ENCODE data around the gene OR5H1. TPM values are rescaled to one million over a fixed set of nuclear protein-coding genes. Genes with fewer than 3 reads are reported as not detected.
"Not testable (repeated sequence)": the region's sequence is repeated elsewhere in the genome, so short reads cannot be mapped to it uniquely, and the experiment has no call there.

OR5H1 gene
- total and polyA plus RNA-seq, 2 donors = not detected

DNA sequence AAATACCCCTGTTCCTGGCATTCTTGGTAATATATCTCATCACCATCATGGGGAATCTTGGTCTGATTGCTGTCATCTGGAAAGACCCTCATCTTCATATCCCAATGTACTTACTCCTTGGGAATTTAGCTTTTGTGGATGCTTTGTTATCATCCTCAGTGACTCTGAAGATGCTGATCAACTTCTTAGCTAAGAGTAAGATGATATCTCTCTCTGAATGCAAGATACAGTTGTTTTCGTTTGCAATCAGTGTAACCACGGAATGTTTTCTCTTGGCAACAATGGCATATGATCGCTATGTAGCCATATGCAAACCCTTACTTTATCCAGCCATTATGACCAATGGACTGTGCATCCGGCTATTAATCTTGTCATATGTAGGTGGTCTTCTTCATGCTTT lies 18.9 kb downstream of the OR5H1 start:
- H3K4me3 ChIP-seq (ENCODE audit: low read depth, low read length); DNase-seq (ENCODE audit: extremely low spot score); H3K27ac ChIP-seq (ENCODE audit: low read depth); H3K36me3 ChIP-seq (ENCODE audit: insufficient read depth); H3K4me1 ChIP-seq (ENCODE audit: insufficient read depth): not testable (repeated sequence)
- 81% methylated on average over 4 of the region's 4 CpGs for WGBS

DNA sequence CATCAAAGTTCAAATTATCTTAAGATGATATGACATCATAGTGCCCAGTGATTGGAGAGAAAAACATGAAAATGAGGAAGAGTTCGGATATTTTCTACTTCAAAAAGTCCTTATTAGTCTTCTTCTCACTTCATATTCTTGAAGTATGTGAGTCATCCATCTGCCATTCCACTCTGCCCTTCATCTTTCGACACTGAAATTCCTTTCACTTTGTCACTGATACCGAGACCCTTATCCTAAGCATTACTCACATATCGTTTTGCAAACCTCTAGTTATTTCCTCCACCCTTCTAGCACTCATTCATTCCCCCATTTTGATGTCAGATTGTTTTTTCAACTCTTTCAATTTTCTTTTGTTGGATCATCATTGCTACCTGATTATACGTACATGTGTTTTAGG lies 20.7 kb downstream of the OR5H1 start:
- DNase-seq (ENCODE audit: extremely low spot score) = no peak
- Histone ChIP-seq H3K36me3 (ENCODE audit: insufficient read depth) (no peaks in the 10 kb centered on the region), H3K27ac (ENCODE audit: low read depth) (no peak overlapping the region), H3K4me3 (ENCODE audit: low read depth, low read length) (no peak overlapping the region), H3K4me1 (ENCODE audit: insufficient read depth) (no peaks in the 10 kb centered on the region)
- 78% methylated on average over 5 of the region's 5 CpGs for WGBS

DNA sequence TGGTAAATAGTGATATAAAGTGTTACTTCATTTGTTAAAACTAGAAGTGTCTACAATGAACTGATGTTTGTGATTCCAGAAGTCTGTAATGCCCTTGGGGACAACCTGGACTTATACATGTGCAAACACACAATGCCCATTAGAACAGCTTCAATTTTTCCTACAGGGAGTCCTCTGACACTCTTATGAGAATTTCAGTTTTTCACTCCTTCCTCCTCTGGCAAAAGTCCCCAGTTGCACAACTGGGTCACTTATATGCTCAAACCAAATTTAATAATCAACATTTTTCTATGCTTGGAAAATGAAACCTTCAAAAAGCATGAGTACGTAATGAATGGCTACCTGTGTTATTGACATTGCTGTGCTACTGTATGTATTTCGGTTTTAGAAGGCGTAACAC lies 35.9 kb downstream of the OR5H1 start, which contains the start of gene OR5H15:
TSS of gene OR5H15 (plus strand) at position 301 of the 400 bp plus-strand sequence. CDS start 2,004 bp downstream, outside the sequence.
- DNase-seq (ENCODE audit: extremely low spot score) = no peak
- WGBS = 96% methylated on average over 3 of the region's 3 CpGs
- no peak within 1 kb of the TSS for H3K27ac ChIP-seq (ENCODE audit: low read depth)
- no peaks in the 10 kb centered on the region for H3K36me3 ChIP-seq (ENCODE audit: insufficient read depth)
- no peaks in the 10 kb centered on the region for H3K4me1 ChIP-seq (ENCODE audit: insufficient read depth)
- H3K4me3 ChIP-seq (ENCODE audit: low read depth, low read length) = no peak within 1 kb of the TSS

DNA sequence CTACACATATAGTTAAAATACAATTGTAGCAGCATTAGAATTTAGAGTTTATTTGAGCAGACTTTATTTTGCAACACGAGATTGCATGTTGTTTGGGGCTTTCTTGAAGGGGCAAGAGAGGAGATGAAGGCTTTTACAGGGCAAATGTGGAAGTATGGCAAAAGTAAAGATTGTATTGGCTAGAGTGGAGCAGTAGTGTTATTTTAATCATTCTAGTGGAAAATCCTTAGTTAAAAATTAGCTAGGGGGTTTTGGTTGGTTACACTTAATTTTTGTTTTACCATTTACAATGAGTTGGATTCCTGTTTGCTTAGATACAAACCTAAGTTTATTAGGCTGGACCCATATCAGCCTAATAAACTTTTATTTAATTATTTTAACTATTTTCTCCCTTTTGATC lies 40.5 kb downstream of the OR5H1 start:
- Histone ChIP-seq H3K4me1 (ENCODE audit: insufficient read depth) (no peaks in the 10 kb centered on the region), H3K36me3 (ENCODE audit: insufficient read depth) (no peaks in the 10 kb centered on the region), H3K27ac (ENCODE audit: low read depth) (no peak overlapping the region), H3K4me3 (ENCODE audit: low read depth, low read length) (no peak overlapping the region)
- DNase-seq (ENCODE audit: extremely low spot score) = no peak
- 52% methylated on average over 1 of the region's 1 CpG for WGBS

DNA sequence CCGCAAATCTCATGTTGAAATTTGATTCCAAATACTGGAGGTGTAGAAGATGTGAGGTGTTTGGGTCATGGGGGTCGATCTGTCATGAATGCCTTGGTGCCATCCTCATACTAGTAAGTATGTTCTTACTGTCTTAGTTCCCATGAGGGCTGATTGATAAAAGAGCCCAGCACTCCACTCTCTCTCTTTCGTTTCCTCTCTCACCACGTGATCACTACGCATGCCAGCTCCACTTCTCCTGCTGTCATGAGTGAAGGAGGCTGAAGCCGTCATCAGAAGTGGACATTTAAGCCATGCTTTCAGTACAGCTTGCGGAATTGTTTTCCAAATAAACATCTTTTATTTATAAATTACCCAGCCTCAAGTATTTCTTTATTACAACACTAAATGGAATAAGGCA lies 42.1 kb downstream of the OR5H1 start:
- Histone ChIP-seq H3K4me1 (ENCODE audit: insufficient read depth) (no peaks in the 10 kb centered on the region), H3K36me3 (ENCODE audit: insufficient read depth) (no peaks in the 10 kb centered on the region), H3K4me3 (ENCODE audit: low read depth, low read length) (no peak overlapping the region), H3K27ac (ENCODE audit: low read depth) (no peak overlapping the region)
- no peak for DNase-seq (ENCODE audit: extremely low spot score)
- WGBS = 72% methylated on average over 7 of the region's 7 CpGs

DNA sequence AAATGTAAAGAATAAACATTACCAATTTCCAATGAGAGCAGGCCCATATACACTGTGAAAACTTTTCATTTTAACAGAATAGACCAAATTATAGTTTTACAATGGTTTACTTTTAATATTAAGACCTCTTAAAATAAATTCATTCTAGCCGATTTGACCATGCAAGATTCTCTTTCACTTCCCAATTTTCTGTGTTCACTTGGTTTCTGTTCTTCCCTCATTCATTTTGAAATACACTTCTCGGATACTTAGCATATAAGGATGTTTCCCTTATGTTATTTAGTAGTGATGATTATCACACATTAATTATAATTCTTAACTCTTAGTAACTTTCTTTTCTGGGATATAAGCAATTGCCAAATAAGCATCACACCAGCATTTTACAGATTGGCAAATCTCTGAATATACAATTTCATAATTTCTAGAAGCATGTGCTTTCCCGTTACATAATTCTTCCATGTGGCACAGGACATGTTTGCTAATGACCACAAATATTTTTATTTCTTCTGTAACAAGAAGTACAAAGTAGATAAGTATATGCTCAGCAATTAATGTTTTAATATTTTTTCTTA lies 49.9 kb downstream of the OR5H1 start:
- H3K4me1 ChIP-seq (ENCODE audit: insufficient read depth) = no peaks in the 10 kb centered on the region
- no peaks in the 10 kb centered on the region for H3K36me3 ChIP-seq (ENCODE audit: insufficient read depth)
- no peak for DNase-seq (ENCODE audit: extremely low spot score)
- H3K27ac ChIP-seq (ENCODE audit: low read depth) = no peak overlapping the region
- WGBS = 86% methylated on average over 3 of the region's 3 CpGs
- no peak overlapping the region for H3K4me3 ChIP-seq (ENCODE audit: low read depth, low read length)

DNA sequence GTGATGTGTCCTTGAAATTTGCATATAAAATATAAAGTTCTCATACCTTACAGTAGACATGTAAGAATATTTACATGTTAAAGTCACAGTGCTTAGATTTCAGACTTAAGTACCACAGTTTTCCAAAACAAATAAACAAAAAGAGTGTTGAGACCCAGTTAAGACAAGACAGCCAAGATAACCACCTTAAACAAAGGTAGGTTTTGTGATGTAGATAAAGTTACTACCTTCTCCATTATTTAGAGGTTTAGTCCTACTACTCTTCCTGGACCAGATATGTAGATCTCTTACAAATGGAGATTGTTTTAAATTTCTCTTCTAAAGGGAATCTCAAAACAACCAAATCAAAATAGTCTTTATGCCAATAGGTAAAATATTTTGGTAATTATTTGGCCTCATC lies 51.7 kb downstream of the OR5H1 start:
- Histone ChIP-seq H3K27ac (ENCODE audit: low read depth) (no peak overlapping the region), H3K4me1 (ENCODE audit: insufficient read depth) (no peaks in the 10 kb centered on the region), H3K4me3 (ENCODE audit: low read depth, low read length) (no peak overlapping the region), H3K36me3 (ENCODE audit: insufficient read depth) (no peaks in the 10 kb centered on the region)
- DNase-seq (ENCODE audit: extremely low spot score) = no peak

DNA sequence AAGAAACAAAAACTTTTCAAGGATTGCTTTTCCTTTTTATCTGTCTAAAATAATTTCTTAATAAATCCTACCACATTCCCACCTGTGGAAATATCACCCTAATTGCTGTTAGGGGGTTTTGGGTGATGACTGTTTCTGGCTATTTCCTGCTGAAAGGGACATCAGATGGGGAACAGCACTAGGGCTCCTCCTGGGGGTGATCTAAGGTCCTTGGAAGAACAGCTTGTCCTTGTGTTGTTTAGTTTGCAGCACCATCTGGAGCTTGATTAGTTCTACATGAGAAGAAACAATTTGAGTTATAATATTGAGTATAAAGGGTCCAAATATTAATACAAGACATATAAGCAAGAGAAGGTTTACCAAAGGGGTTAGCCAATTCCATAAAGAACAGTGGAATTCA lies 54.7 kb downstream of the OR5H1 start:
- Histone ChIP-seq H3K27ac (ENCODE audit: low read depth) (no peak overlapping the region), H3K4me1 (ENCODE audit: insufficient read depth) (no peaks in the 10 kb centered on the region), H3K36me3 (ENCODE audit: insufficient read depth) (no peaks in the 10 kb centered on the region), H3K4me3 (ENCODE audit: low read depth, low read length) (no peak overlapping the region)
- no peak for DNase-seq (ENCODE audit: extremely low spot score)

Other genes starting within 250 kb of the OR5H1 start
- gene RIOX2, start 158.3 kb upstream of the OR5H1 start, total RNA-seq = 44.7 TPM
- gene RIOX2, start 158.3 kb upstream of the OR5H1 start, polyA plus RNA-seq = 15.0 TPM
- gene GABRR3, start 95.4 kb upstream of the OR5H1 start, total RNA-seq = 0.11 TPM
- gene GABRR3, start 95.4 kb upstream of the OR5H1 start, polyA plus RNA-seq = 0.01 TPM
- not detected for gene OR5AC2, start 43.5 kb upstream of the OR5H1 start, total RNA-seq
- gene OR5AC2, start 43.5 kb upstream of the OR5H1 start, polyA plus RNA-seq = not detected
- not detected for gene OR5H14, start 16.8 kb downstream of the OR5H1 start, total RNA-seq
- not detected for gene OR5H14, start 16.8 kb downstream of the OR5H1 start, polyA plus RNA-seq
- not detected for gene OR5H15, start 36.0 kb downstream of the OR5H1 start, total RNA-seq
- gene OR5H15, start 36.0 kb downstream of the OR5H1 start, polyA plus RNA-seq = not detected
- gene OR5H6, start 133.5 kb downstream of the OR5H1 start, total RNA-seq = not detected
- not detected for gene OR5H6, start 133.5 kb downstream of the OR5H1 start, polyA plus RNA-seq
- not detected for gene OR5H2, start 151.8 kb downstream of the OR5H1 start, total RNA-seq
- not detected for gene OR5H2, start 151.8 kb downstream of the OR5H1 start, polyA plus RNA-seq
- not detected for gene OR5K4, start 223.1 kb downstream of the OR5H1 start, total RNA-seq
- gene OR5K4, start 223.1 kb downstream of the OR5H1 start, polyA plus RNA-seq = not detected